NCI-H446 (cell line): ENCODE data around the gene SWAP70.
A peak's percentile ranks its signal among the peaks of the same experiment; 100 is the strongest.

Source experiments
- DNase-seq, 2 experiments: peaks; one replicate each; lab custom pipeline; 2025; lab: John Stamatoyannopoulos, UW

The SWAP70 gene

GRCh38 chr11:9753021-9753420, 89.1 kb downstream of the SWAP70 start:
- DNase-seq: no peak

DNA sequence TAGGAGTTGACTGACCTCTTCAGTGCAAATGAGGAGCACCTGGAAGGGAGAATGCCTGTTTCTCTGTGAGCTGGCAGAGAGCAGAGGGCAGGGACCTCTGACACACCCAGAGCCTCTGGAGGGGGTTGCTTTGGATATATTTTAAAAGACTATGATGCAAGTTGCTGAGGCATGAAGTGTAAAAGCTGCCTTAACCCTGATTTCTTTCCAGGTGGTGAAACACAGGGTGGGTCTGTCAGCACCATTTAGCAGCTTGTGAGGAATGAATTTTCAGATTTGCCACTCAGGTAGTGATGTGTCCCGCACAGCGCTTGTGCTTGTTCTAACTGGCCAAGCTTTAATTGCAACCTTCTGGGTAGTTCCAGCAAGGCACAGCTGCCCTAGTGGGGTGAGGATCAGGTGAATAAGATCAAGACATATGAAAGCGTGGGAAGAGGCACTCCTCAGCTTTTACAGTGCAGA, 90.2 kb downstream of the SWAP70 start:
- DNase-seq: no peak

GRCh38 chr11:9755561-9756185, 91.8 kb downstream of the SWAP70 start:
- DNase-seq: no peak

GRCh38 chr11:9756461-9756860, 92.6 kb downstream of the SWAP70 start:
- no peak for DNase-seq

GRCh38 chr11:9756878-9757277, 93.0 kb downstream of the SWAP70 start:
- no peak for DNase-seq

- peak; percentile 46 to 87 for DNase-seq
Measured at GRCh38 chr11:9757809-9758636, 94.1 kb downstream of the SWAP70 start.

- DNase-seq: peak; percentile 47 to 71
Measured at GRCh38 chr11:9758637-9759518, 95.0 kb downstream of the SWAP70 start.

DNA sequence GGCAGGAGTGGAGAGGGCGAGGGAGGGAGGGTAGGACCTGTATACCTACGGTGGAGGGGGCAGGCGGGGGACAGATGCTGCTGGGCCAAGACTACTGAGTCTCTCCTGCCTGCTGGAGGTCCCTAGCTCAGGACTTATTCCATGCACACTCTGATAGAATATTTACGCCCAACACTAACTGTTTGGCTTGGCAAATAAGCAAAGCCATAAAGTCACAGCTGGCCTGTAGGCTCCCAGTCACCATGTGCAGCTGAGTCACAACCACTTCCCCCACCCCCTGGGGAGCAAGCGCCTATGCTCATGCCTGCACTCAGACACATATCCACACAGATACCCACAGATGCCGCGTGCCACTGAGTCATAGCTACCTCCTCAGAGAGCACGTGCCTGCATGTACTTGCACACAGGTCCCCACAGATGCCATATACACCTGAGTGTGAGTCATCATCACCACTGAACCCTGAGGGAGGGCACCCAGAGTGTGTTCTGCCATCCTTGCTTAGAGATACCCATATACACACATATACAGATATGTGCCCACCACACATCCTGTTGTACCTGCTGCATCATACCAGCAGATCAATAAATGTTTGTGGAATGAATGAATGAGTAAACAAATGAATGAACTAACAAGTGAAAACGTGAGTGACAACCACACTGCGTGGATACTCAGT, 95.8 kb downstream of the SWAP70 start:
- peak; percentile 85 to 92 for DNase-seq

- peak; percentile 66 to 94 for DNase-seq
Measured at GRCh38 chr11:9760193-9760575, 96.3 kb downstream of the SWAP70 start.

GRCh38 chr11:9761441-9761945, 97.6 kb downstream of the SWAP70 start:
- no peak for DNase-seq

GRCh38 chr11:9762531-9762930, 98.7 kb downstream of the SWAP70 start:
- no peak for DNase-seq

DNA sequence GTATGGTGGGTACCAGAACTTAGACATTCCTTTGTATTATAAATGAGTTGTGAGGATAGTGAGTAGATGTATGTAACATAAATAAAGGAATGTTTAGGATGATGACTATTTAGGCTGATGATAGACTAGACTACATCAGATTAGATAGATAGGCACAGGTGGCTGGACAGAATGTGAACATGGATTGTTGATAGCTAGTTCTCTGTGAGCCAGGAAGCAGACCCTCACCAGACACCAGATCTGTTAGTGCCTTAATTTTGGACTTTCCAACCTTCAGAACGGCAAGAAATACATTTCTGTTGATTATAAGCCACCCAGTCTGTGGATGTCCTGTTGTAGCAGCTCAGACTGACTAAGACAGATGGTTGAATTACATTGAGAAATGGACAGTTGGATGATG, 99.4 kb downstream of the SWAP70 start:
- no peak for DNase-seq

- DNase-seq: no peak
Measured at GRCh38 chr11:9765320-9766101, 101.6 kb downstream of the SWAP70 start.

DNA sequence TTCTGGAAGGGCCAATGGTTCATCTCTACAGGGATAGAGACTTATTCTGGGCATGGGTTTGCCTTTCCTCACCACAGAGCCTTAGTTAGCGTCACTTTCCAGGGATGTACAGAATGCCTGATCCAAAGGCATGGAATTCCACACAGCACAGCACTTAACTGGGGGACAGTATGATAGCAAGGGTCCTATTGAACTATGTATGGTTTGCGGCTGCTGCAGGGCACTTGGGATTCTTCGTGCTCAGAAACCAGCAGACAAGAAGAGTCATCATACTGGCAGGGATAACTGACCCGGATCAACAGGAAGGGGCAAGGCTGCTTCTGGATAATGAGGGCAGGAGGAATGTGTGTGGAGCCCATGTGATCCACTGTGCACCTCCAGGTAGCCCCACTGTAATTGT, 105.7 kb downstream of the SWAP70 start:
- DNase-seq: no peak

GRCh38 chr11:9771071-9771511, 107.2 kb downstream of the SWAP70 start:
- no peak for DNase-seq

- DNase-seq: no peak
Measured at GRCh38 chr11:9772218-9772617, 108.3 kb downstream of the SWAP70 start.

- no peak for DNase-seq
Measured at GRCh38 chr11:9773524-9773923, 109.6 kb downstream of the SWAP70 start.

- DNase-seq: no peak
Measured at GRCh38 chr11:9774109-9774508, 110.2 kb downstream of the SWAP70 start.

GRCh38 chr11:9774591-9775397, 110.9 kb downstream of the SWAP70 start:
- DNase-seq: no peak

DNA sequence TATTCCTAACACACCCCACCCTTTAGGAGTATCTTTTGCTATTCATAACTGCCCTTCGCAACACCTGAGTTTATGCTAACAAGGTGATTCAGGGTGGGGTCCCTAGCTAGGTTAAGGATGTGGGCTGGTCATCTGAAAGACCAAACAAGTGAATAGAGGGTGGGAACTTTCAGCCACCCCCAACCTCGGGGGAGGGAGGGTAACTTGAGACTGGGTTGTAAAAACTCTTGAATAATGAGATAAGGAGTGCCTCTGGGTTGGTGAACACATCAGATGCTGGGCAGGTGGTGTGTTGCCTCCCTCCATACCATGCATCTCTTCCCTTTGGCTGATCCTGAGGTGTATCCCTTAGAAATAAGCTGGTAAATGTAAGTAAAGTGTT, 111.5 kb downstream of the SWAP70 start:
- DNase-seq: no peak
